Endodermal cell (in vitro differentiated cells): ENCODE measurements around the gene AQP7. TPM values are rescaled to one million over a fixed set of nuclear protein-coding genes. Genes with fewer than 3 reads are reported as not detected.

ENCODE experiments used
- DNase-seq: peaks from one replicate; pipeline ENCODE4 v3.0.0-alpha.2; 2017
- H3K27ac ChIP-seq: 2 replicates; pipeline ENCODE4 v1.5.1; 2013; ENCODE audit warnings: mild to moderate bottlenecking, low read depth, low read length, moderate library complexity
- H3K27me3 ChIP-seq: 2 replicates; pipeline ENCODE4 v1.6.1; 2013; ENCODE audit warnings: mild to moderate bottlenecking, low read length, moderate library complexity; ENCODE audit not compliant: insufficient read depth, control insufficient read depth, poor library complexity, severe bottlenecking
- H3K36me3 ChIP-seq: 2 replicates; pipeline ENCODE4 v1.7.0; 2013; ENCODE audit warnings: mild to moderate bottlenecking, low read length, moderate library complexity; ENCODE audit not compliant: control insufficient read depth, insufficient read depth
- H3K4me1 ChIP-seq: one replicate; pipeline ENCODE4 v1.7.0; 2013; ENCODE audit warnings: low read length; ENCODE audit not compliant: control insufficient read depth, insufficient read depth
- H3K4me3 ChIP-seq: 2 replicates; pipeline ENCODE4 v1.5.1; 2013; ENCODE audit warnings: mild to moderate bottlenecking, low read length, moderate library complexity
- H3K9ac ChIP-seq: 2 replicates; pipeline ENCODE4 v1.6.1; 2013; ENCODE audit warnings: mild to moderate bottlenecking, low read length, moderate library complexity; ENCODE audit not compliant: poor library complexity, severe bottlenecking; ENCODE audit errors: extremely low read depth
- H3K9me3 ChIP-seq: 2 replicates; pipeline ENCODE4 v1.6.1; 2013; ENCODE audit warnings: mild to moderate bottlenecking, low read length, moderate library complexity; ENCODE audit not compliant: control insufficient read depth
- H3K27ac Mint-ChIP-seq: 2 replicates; pipeline ENCODE4 v1.8.0; 2020; ENCODE audit warnings: mixed read lengths
- H3K27me3 Mint-ChIP-seq: 2 replicates; pipeline ENCODE4 v1.8.0; 2021; ENCODE audit warnings: mild to moderate bottlenecking, mixed read lengths; ENCODE audit not compliant: insufficient read depth
- H3K36me3 Mint-ChIP-seq: 2 replicates; pipeline ENCODE4 v1.8.0; 2020; ENCODE audit warnings: low read depth, mixed read lengths
- H3K4me1 Mint-ChIP-seq: 2 replicates; pipeline ENCODE4 v1.8.0; 2020; ENCODE audit warnings: mixed read lengths
- H3K4me3 Mint-ChIP-seq: 2 replicates; pipeline ENCODE4 v1.8.0; 2020; ENCODE audit warnings: mild to moderate bottlenecking, moderate library complexity, mixed read lengths
- H3K9me3 Mint-ChIP-seq: 2 replicates; pipeline ENCODE4 v1.8.0; 2020; ENCODE audit warnings: mild to moderate bottlenecking, mixed read lengths
- CTCF ChIP-seq: fragments of 200-600 bp; sonication (generic); conservative IDR thresholded peaks from 2 replicates; pipeline ENCODE4 v1.5.0; 2021; ENCODE audit warnings: antibody characterized with exemption, mild to moderate bottlenecking
- WGBS, 2 experiments: methylation state at CpG; one replicate each; pipeline versions ENCODE4 v1.1.5 to v1.1.7; 2013; ENCODE audit warnings: missing lambda C conversion rate in 2 of 2, mixed read lengths in 1 of 2; ENCODE audit not compliant: insufficient coverage in 1 of 2, insufficient read length in 1 of 2; 5-methylcytosine and 5-hydroxymethylcytosine counted together
- total RNA-seq, 2 donors: library from RNA; stranded (reverse); fragmentation: NEBNext Ultra II Directional in 1 of 2; extraction: Animal tissue kit (Norgen Biotek cat#: 25700) in 1 of 2; gene quantifications; 2 replicates in 1 of 2; 3 replicates in 1 of 2; pipeline ENCODE4 v1.2.1, GENCODE V29; 2021

Gene AQP7
- total RNA-seq, 2 donors from 2014 or later: 0.38 TPM; not detected in 1

- WGBS, 2 experiments: 92% methylated on average over 2 of the region's 3 CpGs; no CpG with 5 or more reads in 1 of the 2 experiments
- H3K9me3 ChIP-seq: peaks cover 50% of the 10 kb centered on the region
- no peak overlapping the region for H3K9ac ChIP-seq
- no peak overlapping the region for H3K4me3 Mint-ChIP-seq
- no peaks in the 10 kb centered on the region for H3K4me1 Mint-ChIP-seq
- peaks cover 36% of the 10 kb centered on the region for H3K9me3 Mint-ChIP-seq
- TF ChIP-seq CTCF: no peak
- H3K27ac ChIP-seq: no peak overlapping the region
- no peak overlapping the region for H3K4me3 ChIP-seq
- no peak for DNase-seq
- H3K27ac Mint-ChIP-seq: no peak overlapping the region
- no peaks in the 10 kb centered on the region for H3K27me3 Mint-ChIP-seq
- H3K4me1 ChIP-seq: no peaks in the 10 kb centered on the region
- no peaks in the 10 kb centered on the region for H3K27me3 ChIP-seq
- peaks cover 81% of the 10 kb centered on the region for H3K36me3 Mint-ChIP-seq
- peaks cover 83% of the 10 kb centered on the region for H3K36me3 ChIP-seq
Measured at GRCh38 chr9:33341182-33341581, 61.2 kb downstream of the AQP7 start.

GRCh38 chr9:33340186-33340585 lies 62.2 kb downstream of the AQP7 start:
- DNase-seq: peak; percentile 45
- no peak overlapping the region for H3K4me3 Mint-ChIP-seq
- H3K27ac ChIP-seq: no peak overlapping the region
- H3K9ac ChIP-seq: no peak overlapping the region
- H3K36me3 Mint-ChIP-seq: peaks cover 80% of the 10 kb centered on the region
- H3K4me3 ChIP-seq: no peak overlapping the region
- TF ChIP-seq CTCF: peak; percentile 2
- H3K27ac Mint-ChIP-seq: no peak overlapping the region
- 92 to 96% methylated on average over 3 of the region's 3 CpGs for WGBS, 2 experiments
- H3K36me3 ChIP-seq: peaks cover 82% of the 10 kb centered on the region
- H3K27me3 Mint-ChIP-seq: no peaks in the 10 kb centered on the region
- peaks cover 38% of the 10 kb centered on the region for H3K9me3 Mint-ChIP-seq
- H3K4me1 ChIP-seq: no peaks in the 10 kb centered on the region
- no peaks in the 10 kb centered on the region for H3K4me1 Mint-ChIP-seq
- H3K9me3 ChIP-seq: peaks cover 50% of the 10 kb centered on the region
- H3K27me3 ChIP-seq: no peaks in the 10 kb centered on the region

Other genes with a start within 250 kb of the AQP7 start
- 10 to 100 TPM; 62.9 to 92.6 TPM for gene B4GALT1, start 235.2 kb downstream of the AQP7 start, total RNA-seq
- 1 to 10 TPM; 1.3 to 1.4 TPM for gene SPINK4, start 162.4 kb downstream of the AQP7 start, total RNA-seq
- 10 to 100 TPM; 38.7 to 39.9 TPM for gene BAG1, start 137.9 kb downstream of the AQP7 start, total RNA-seq
- gene CHMP5, start 137.5 kb downstream of the AQP7 start, total RNA-seq: 10 to 100 TPM; 62.9 to 80.2 TPM
- 10 to 100 TPM; 23.1 to 24.0 TPM for gene NFX1, start 112.1 kb downstream of the AQP7 start, total RNA-seq
- gene AQP3, start 45.0 kb upstream of the AQP7 start, total RNA-seq: 1 to 10 TPM; 2.2 to 2.7 TPM
- gene NOL6, start 71.4 kb upstream of the AQP7 start, total RNA-seq: 10 to 100 TPM; 34.2 to 34.6 TPM
- 1 to 10 TPM; 6.7 to 9.7 TPM for gene ANKRD18B, start 121.7 kb upstream of the AQP7 start, total RNA-seq